Measurements from ENCODE around the gene CYP4A22. TPM values are rescaled to one million over a fixed set of nuclear protein-coding genes. Genes with fewer than 3 reads are reported as not detected.
A peak's percentile ranks its signal among the peaks of the same experiment; 100 is the strongest.

The CYP4A22 gene
- polyA plus RNA-seq, 2 of the 4 experiments (the other 2 are of a cell fraction), result not detected

DNA sequence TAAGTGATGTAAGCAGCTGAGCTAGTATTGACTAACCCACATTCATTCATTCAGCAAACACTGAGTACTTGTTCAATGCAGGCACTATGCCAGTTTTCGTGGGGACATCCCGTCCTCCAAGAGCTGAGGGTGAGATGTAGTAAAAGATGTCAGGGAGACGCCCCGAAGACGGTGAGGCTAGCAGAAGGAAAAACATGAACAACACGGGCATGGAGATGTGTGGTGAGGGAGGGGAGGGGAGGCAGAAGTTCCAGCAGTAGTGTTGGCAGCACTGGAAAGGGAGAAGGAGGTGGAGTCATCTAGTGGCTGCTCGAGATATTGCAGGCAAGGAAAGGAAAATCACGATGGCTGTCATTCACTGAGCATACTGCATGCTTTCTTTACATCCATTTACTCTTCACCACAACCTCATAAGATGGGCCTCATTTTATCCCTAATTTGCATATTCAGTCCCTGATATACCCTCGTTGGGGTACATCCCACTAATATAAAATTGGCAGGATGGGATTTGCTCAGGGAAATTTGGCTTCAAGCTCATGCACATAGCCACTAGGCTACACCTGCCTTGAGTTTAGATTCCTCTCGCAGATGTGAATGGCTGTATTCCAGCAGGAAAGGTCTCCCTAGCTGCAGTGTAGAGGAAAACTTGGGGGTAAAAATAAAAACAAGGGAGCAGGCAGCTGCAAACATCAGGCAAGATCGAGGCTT, 38.1 kb downstream of the CYP4A22 start:
- H3K4me1 ChIP-seq, result peaks cover 10% of the 10 kb centered on the region
- no peaks in the 10 kb centered on the region for H3K9me3 ChIP-seq
- ChIA-PET CTCF (interaction anchor here (0.7 to 9.1 kb wide), 14 partner anchors 9 to 551 kb away, joined by 3 to 142 read pairs (median 3); partner anchors contain the start of gene PDZK1IP1), POLR2A (no interaction called here)
- H3K4me3 ChIP-seq, result no peak overlapping the region
- peak; percentile 61 to 68; a peak in 5 of 6 replicates for ATAC-seq
- WGBS (ENCODE audit: missing lambda C conversion rate), result 4% methylated on average over 11 of the region's 11 CpGs
- DNase-seq (ENCODE audit: low read depth in 1 of 2, low spot score in 1 of 2), result peak; percentile 59 to 77
- TF ChIP-seq SMC3 (IDR thresholded peaks at IDR 0.05) (peak; percentile 41; the same call in 2 of the 3 replicates), KDM5A (IDR thresholded peaks at IDR 0.05) (no peak), RAD21 (conservative IDR thresholded peaks at IDR 0.05 in 1 of 2, IDR thresholded peaks at IDR 0.05 in 1 of 2) (peak; percentile 50 to 61)
- TF ChIP-seq, protein P1, sequence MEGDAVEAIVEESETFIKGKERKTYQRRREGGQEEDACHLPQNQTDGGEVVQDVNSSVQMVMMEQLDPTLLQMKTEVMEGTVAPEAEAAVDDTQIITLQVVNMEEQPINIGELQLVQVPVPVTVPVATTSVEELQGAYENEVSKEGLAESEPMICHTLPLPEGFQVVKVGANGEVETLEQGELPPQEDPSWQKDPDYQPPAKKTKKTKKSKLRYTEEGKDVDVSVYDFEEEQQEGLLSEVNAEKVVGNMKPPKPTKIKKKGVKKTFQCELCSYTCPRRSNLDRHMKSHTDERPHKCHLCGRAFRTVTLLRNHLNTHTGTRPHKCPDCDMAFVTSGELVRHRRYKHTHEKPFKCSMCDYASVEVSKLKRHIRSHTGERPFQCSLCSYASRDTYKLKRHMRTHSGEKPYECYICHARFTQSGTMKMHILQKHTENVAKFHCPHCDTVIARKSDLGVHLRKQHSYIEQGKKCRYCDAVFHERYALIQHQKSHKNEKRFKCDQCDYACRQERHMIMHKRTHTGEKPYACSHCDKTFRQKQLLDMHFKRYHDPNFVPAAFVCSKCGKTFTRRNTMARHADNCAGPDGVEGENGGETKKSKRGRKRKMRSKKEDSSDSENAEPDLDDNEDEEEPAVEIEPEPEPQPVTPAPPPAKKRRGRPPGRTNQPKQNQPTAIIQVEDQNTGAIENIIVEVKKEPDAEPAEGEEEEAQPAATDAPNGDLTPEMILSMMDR (IDR thresholded peaks at IDR 0.05), result peak; percentile 63
- no peak for FAIRE-seq
- no peak overlapping the region for H3K27ac ChIP-seq
- peak overlapping the region; percentile 59 for H3K4me2 ChIP-seq

DNA sequence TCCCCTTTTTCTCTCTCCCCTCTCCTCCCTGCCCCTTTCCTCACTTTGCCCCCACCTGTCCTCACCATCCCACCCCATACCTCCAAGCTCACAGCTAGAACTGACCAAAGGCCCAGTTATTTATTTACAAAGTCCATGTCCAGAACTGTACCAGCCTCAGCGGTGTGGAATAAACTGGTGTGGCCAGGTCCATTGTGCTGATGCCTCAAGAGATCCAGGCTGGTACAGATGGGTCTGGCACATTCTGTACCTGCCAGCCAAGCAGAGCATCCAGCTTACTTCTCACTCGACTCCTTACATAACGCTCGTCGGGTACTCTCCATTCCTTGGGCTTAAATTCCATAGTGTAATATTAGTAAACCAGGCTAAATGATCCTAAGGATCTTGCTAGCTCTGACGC, 40.8 kb downstream of the CYP4A22 start:
- POLR2A ChIA-PET, result no interaction called here
- H3K4me1 ChIP-seq, result peaks cover 36% of the 10 kb centered on the region
- ATAC-seq (no peak), DNase-seq (ENCODE audit: low read depth in 1 of 2, low spot score in 1 of 2) (no peak), FAIRE-seq (no peak)
- CTCF ChIA-PET, result interaction anchor here (0.8 to 9.1 kb wide), 11 partner anchors 11 to 302 kb away, joined by 3 to 142 read pairs (median 8); partner anchors contain the start of gene PDZK1IP1
- H3K9me3 ChIP-seq, result no peaks in the 10 kb centered on the region
- H3K27ac ChIP-seq, result no peak overlapping the region
- no peak overlapping the region for H3K4me2 ChIP-seq
- TF ChIP-seq HMGXB4 (CRISPR knock-in tag; IDR thresholded peaks at IDR 0.05; ENCODE audit: borderline replicate concordance) (no peak), RCOR1 (IDR thresholded peaks at IDR 0.05; ENCODE audit: low read depth, low read length) (no peak), EP300 (IDR thresholded peaks at IDR 0.05) (no peak), PBX3 (IDR thresholded peaks at IDR 0.05) (no peak), TP53 (CRISPR knock-in tag; IDR thresholded peaks at IDR 0.05) (no peak), SMC3 (IDR thresholded peaks at IDR 0.05) (no peak), FOSB (CRISPR knock-in tag; IDR thresholded peaks at IDR 0.05) (no peak), HDAC2 (IDR thresholded peaks at IDR 0.05) (no peak), RARB (CRISPR knock-in tag; IDR thresholded peaks at IDR 0.05) (no peak), CHD4 (IDR thresholded peaks at IDR 0.05; ENCODE audit: borderline replicate concordance) (no peak), BHLHE40 (IDR thresholded peaks at IDR 0.05; ENCODE audit: low read depth, low read length) (no peak), POLR2A (IDR thresholded peaks at IDR 0.05; ENCODE audit: low read length) (no peak), FOSL2 (IDR thresholded peaks at IDR 0.05) (no peak), FOSL2 (CRISPR knock-in tag; IDR thresholded peaks at IDR 0.05) (no peak), ZNF302 (CRISPR knock-in tag; IDR thresholded peaks at IDR 0.05) (no peak), RAD21 (conservative IDR thresholded peaks at IDR 0.05 in 1 of 2, IDR thresholded peaks at IDR 0.05 in 1 of 2) (no peak), ZSCAN20 (CRISPR knock-in tag; IDR thresholded peaks at IDR 0.05) (no peak), NFE2L2 (conservative IDR thresholded peaks at IDR 0.05; ENCODE audit: low read length) (no peak), PHF8 (IDR thresholded peaks at IDR 0.05; ENCODE audit: borderline replicate concordance, low read depth) (no peak), KDM5A (IDR thresholded peaks at IDR 0.05) (no peak), GATA3 (IDR thresholded peaks at IDR 0.05; ENCODE audit: borderline replicate concordance) (no peak)
- H3K4me3 ChIP-seq, result no peak overlapping the region
- 93% methylated on average over 6 of the region's 6 CpGs for WGBS (ENCODE audit: missing lambda C conversion rate)

Measured in A549 (cell line).